IMR-90 (cell line): ENCODE results near the gene ERBB4. TPM values are rescaled to one million over a fixed set of nuclear protein-coding genes. Genes with fewer than 3 reads are reported as not detected.

Source experiments
- ATAC-seq: fragments of 200-7000 bp; cut with Tn5 transposase; 2 replicates; pipeline ENCODE4 v1.9.1; 2020; ENCODE audit warnings: low read depth, mild to moderate bottlenecking, moderate library complexity
- BruUV-seq: library from RNA; stranded (reverse); fragments of 400-500 nt; replicated peaks from 2 replicates; lab custom pipeline; 2021; lab: Mats Ljungman, UMichigan
- CTCF ChIA-PET: fragments of 300-600 bp; formaldehyde crosslinking; extraction: SDS; loops from one replicate; lab custom pipeline; 2021; ENCODE audit warnings: antibody characterized with exemption; lab: Yijun Ruan, JAX
- POLR2A ChIA-PET: fragments of 300-600 bp; sonication (Branson Sonifier 250); formaldehyde crosslinking; loops from one replicate; lab custom pipeline; 2022; ENCODE audit warnings: antibody characterized with exemption; ENCODE audit not compliant: unreplicated experiment; lab: Charles Lee
- DNase-seq: peaks from one replicate; pipeline ENCODE4 v3.0.0; 2013
- H2AFZ ChIP-seq: replicated peaks from 2 replicates; pipeline ENCODE3; 2013; ENCODE audit warnings: low read length, mild to moderate bottlenecking; ENCODE audit not compliant: poor library complexity
- H2AK5ac ChIP-seq: 2 replicates; pipeline ENCODE4 v1.6.1; 2013; ENCODE audit warnings: low read depth, low read length, inconsistent platforms
- H2AK9ac ChIP-seq: replicated peaks from 2 replicates; pipeline ENCODE3; 2013; ENCODE audit warnings: mild to moderate bottlenecking, low read depth, low read length, moderate library complexity; ENCODE audit not compliant: poor library complexity
- H2BK120ac ChIP-seq: 2 replicates; pipeline ENCODE4 v1.6.1; 2013; ENCODE audit warnings: low read depth, low read length, inconsistent platforms
- H2BK15ac ChIP-seq: 3 replicates; pipeline ENCODE4 v1.6.1; 2013; ENCODE audit warnings: low read depth, low read length, inconsistent platforms
- H2BK20ac ChIP-seq: 2 replicates; pipeline ENCODE4 v1.6.1; 2013; ENCODE audit warnings: low read depth, mild to moderate bottlenecking, inconsistent platforms, low read length, moderate library complexity
- H2BK5ac ChIP-seq: 2 replicates; pipeline ENCODE4 v1.6.1; 2013; ENCODE audit warnings: mild to moderate bottlenecking, low read depth, low read length, inconsistent platforms; ENCODE audit not compliant: poor library complexity, severe bottlenecking
- H3K14ac ChIP-seq: replicated peaks from 2 replicates; pipeline ENCODE4 v1.6.1; 2013; ENCODE audit warnings: low read depth, low read length, inconsistent platforms
- H3K18ac ChIP-seq: 2 replicates; pipeline ENCODE4 v1.6.1; 2013; ENCODE audit warnings: low read depth, low read length, control low read depth
- H3K23ac ChIP-seq: 2 replicates; pipeline ENCODE4 v1.6.1; 2013; ENCODE audit warnings: low read depth, low read length, inconsistent platforms
- H3K27ac ChIP-seq: 2 replicates; pipeline ENCODE4 v1.5.1; 2013; ENCODE audit warnings: mild to moderate bottlenecking, control low read depth, low read length; ENCODE audit not compliant: insufficient read depth
- H3K27me3 ChIP-seq: 2 replicates; pipeline ENCODE4 v1.6.1; 2013; ENCODE audit warnings: low read length; ENCODE audit not compliant: control insufficient read depth, insufficient read depth
- H3K36me3 ChIP-seq: 2 replicates; pipeline ENCODE4 v1.6.1; 2013; ENCODE audit warnings: low read length, mixed read lengths; ENCODE audit not compliant: control insufficient read depth, insufficient read depth
- H3K4ac ChIP-seq: 2 replicates; pipeline ENCODE4 v1.6.1; 2013; ENCODE audit warnings: low read depth, low read length, inconsistent platforms
- H3K4me1 ChIP-seq: 2 replicates; pipeline ENCODE4 v1.6.1; 2013; ENCODE audit warnings: low read length, mixed read lengths; ENCODE audit not compliant: control insufficient read depth, insufficient read depth
- H3K4me2 ChIP-seq: 2 replicates; pipeline ENCODE4 v1.6.1; 2013; ENCODE audit warnings: low read depth, mild to moderate bottlenecking, control low read depth, low read length, moderate library complexity
- H3K4me3 ChIP-seq: 2 replicates; pipeline ENCODE4 v1.5.1; 2013; ENCODE audit warnings: low read depth, mild to moderate bottlenecking, control low read depth, low read length, moderate library complexity; ENCODE audit not compliant: insufficient read depth
- H3K56ac ChIP-seq: 2 replicates; pipeline ENCODE4 v1.6.1; 2013; ENCODE audit warnings: low read length, inconsistent platforms; ENCODE audit not compliant: insufficient read depth; ENCODE audit errors: extremely low read depth
- H3K79me1 ChIP-seq, 2 experiments: 2 replicates each; pipeline ENCODE4 v1.6.1; 2013; ENCODE audit warnings: low read length in 2 of 2, inconsistent platforms in 1 of 2, low read depth in 1 of 2
- H3K9ac ChIP-seq: 2 replicates; pipeline ENCODE4 v1.6.1; 2013; ENCODE audit warnings: low read depth, low read length, control low read depth
- H3K9me1 ChIP-seq: 2 replicates; pipeline ENCODE4 v1.6.1; 2013; ENCODE audit warnings: low read length, inconsistent platforms; ENCODE audit not compliant: insufficient read depth
- H3K9me3 ChIP-seq: 2 replicates; pipeline ENCODE4 v1.6.1; 2013; ENCODE audit warnings: low read length; ENCODE audit not compliant: control insufficient read depth, insufficient read depth
- H4K20me1 ChIP-seq: 2 replicates; pipeline ENCODE4 v1.6.1; 2013; ENCODE audit warnings: low read length, inconsistent platforms; ENCODE audit not compliant: insufficient read depth
- H4K5ac ChIP-seq: 2 replicates; pipeline ENCODE4 v1.6.1; 2013; ENCODE audit warnings: mild to moderate bottlenecking, low read depth, low read length, control low read depth
- H4K8ac ChIP-seq, 2 experiments: 2 replicates each; pipeline ENCODE4 v1.6.1; 2013; ENCODE audit warnings: low read depth in 2 of 2, low read length in 2 of 2, control low read depth in 1 of 2, inconsistent platforms in 1 of 2
- H4K91ac ChIP-seq: 2 replicates; pipeline ENCODE4 v1.6.1; 2013; ENCODE audit warnings: low read depth, low read length, inconsistent platforms; ENCODE audit not compliant: insufficient read depth
- WGBS, 2 experiments: methylation state at CpG; one replicate each; pipeline versions ENCODE4 v1.1.5 to v1.1.7; 2013; ENCODE audit warnings: missing lambda C conversion rate in 2 of 2; ENCODE audit not compliant: insufficient read length in 1 of 2; ENCODE audit errors: extremely low coverage in 2 of 2; 5-methylcytosine and 5-hydroxymethylcytosine counted together
- dilution Hi-C: fragments of 300-500 bp; cut with HindIII; formaldehyde crosslinking; loops from one replicate; pipeline ENCODE4 v1.14.3; 2018; ENCODE audit warnings: low sequenced_read_pairs; ENCODE audit not compliant: unreplicated experiment
- in situ Hi-C: fragments of 300-500 bp; cut with MboI; formaldehyde crosslinking; loops from 3 replicates; pipeline ENCODE4 v1.14.3; 2019; ENCODE audit warnings: low sequenced_read_pairs, inconsistent platforms, mixed read lengths
- intact Hi-C: fragments of 100-400 bp; cut with micrococcal nuclease; formaldehyde crosslinking; loops from 2 replicates; pipeline ENCODE4 v1.10.0; 2022
- polyA plus RNA-seq, 3 experiments: library from polyadenylated mRNA; depleted of rRNA; stranded (reverse); fragments of >200 nt; gene quantifications; 2 replicates each; pipeline ENCODE4 v1.2.3, GENCODE V29; 2012; ENCODE audit warnings: low replicate concordance in 1 of 3
- total RNA-seq: library from RNA; depleted of rRNA; stranded (reverse); fragments of >200 nt; gene quantifications from 2 replicates; pipeline ENCODE4 v1.2.3, GENCODE V29; 2012
- TF ChIP-seq, protein P1 (sequence below): fragments of 150-350 bp; IDR thresholded peaks from 2 replicates; pipeline ENCODE4 v1.6.1; 2016; ENCODE audit warnings: low read depth, mild to moderate bottlenecking, low read length, moderate library complexity, borderline replicate concordance

Gene ERBB4
- total and polyA plus RNA-seq, 2 of the 4 experiments (the other 2 are of a cell fraction), result not detected

GRCh38 chr2:211748339-211748738 is 790.3 kb downstream of the ERBB4 start:
- no peak overlapping the region for H3K9ac ChIP-seq
- H3K9me1 ChIP-seq, result no peaks in the 10 kb centered on the region
- no peaks in the 10 kb centered on the region for H3K4me1 ChIP-seq
- H2BK5ac ChIP-seq, result no peak overlapping the region
- H2BK20ac ChIP-seq, result no peak overlapping the region
- H4K8ac ChIP-seq, result no peak overlapping the region
- no TSS peak for BruUV-seq
- TF ChIP-seq, protein P1, sequence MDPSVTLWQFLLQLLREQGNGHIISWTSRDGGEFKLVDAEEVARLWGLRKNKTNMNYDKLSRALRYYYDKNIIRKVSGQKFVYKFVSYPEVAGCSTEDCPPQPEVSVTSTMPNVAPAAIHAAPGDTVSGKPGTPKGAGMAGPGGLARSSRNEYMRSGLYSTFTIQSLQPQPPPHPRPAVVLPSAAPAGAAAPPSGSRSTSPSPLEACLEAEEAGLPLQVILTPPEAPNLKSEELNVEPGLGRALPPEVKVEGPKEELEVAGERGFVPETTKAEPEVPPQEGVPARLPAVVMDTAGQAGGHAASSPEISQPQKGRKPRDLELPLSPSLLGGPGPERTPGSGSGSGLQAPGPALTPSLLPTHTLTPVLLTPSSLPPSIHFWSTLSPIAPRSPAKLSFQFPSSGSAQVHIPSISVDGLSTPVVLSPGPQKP, result no peak
- no peak overlapping the region for H2BK120ac ChIP-seq
- in situ Hi-C loops, result no loop called here
- WGBS, 2 experiments, result no CpG with 5 or more reads among the region's 1 CpG
- intact Hi-C loops, result loop anchor here (10.0 kb wide), 1 partner anchor 396 kb away; no protein-coding TSS in a partner anchor
- no peak overlapping the region for H3K27ac ChIP-seq
- H3K4me3 ChIP-seq, result no peak overlapping the region
- H2AK5ac ChIP-seq, result no peak overlapping the region
- H3K9me3 ChIP-seq, result no peaks in the 10 kb centered on the region
- no peak overlapping the region for H3K4ac ChIP-seq
- no peak overlapping the region for H3K14ac ChIP-seq
- no peaks in the 10 kb centered on the region for H3K27me3 ChIP-seq
- H2AK9ac ChIP-seq, result no peak overlapping the region
- no peak overlapping the region for H4K5ac ChIP-seq
- H3K56ac ChIP-seq, result no peak overlapping the region
- CTCF ChIA-PET, result no interaction called here
- POLR2A ChIA-PET, result no interaction called here
- H2AFZ ChIP-seq, result peak overlapping the region; percentile 58
- H4K91ac ChIP-seq, result no peak overlapping the region
- H3K36me3 ChIP-seq, result no peaks in the 10 kb centered on the region
- DNase-seq (no peak), ATAC-seq (no peak)
- H2BK15ac ChIP-seq, result no peak overlapping the region
- H3K23ac ChIP-seq, result no peak overlapping the region
- no peak overlapping the region for H3K4me2 ChIP-seq
- H3K18ac ChIP-seq, result no peak overlapping the region
- H4K20me1 ChIP-seq, result no peaks in the 10 kb centered on the region
- dilution Hi-C loops, result no loop called here
- no peaks in the 10 kb centered on the region for H3K79me1 ChIP-seq
